GM12892 (cell line): ENCODE measurements around the gene AMDHD2.
"Not testable (repeated sequence)": the region's sequence is repeated elsewhere in the genome, so short reads cannot be mapped to it uniquely, and the experiment has no call there.

Experiments used
- DNase-seq: peaks from one replicate; pipeline ENCODE4 v3.0.0; 2011; ENCODE audit not compliant: insufficient read length
- FAIRE-seq: peaks from 2 replicates; lab custom pipeline; 2011; peaks lifted over from hg19 to GRCh38; lab: Jason Lieb, UNC
- POLR2A ChIP-seq: IDR thresholded peaks from 2 replicates; pipeline ENCODE4 v1.6.1; 2011; ENCODE audit warnings: low read depth, low read length, control low read depth
- POLR2AphosphoS5 ChIP-seq: IDR thresholded peaks from 2 replicates; pipeline ENCODE4 v1.6.1; 2011; ENCODE audit warnings: low read depth, low read length, control low read depth
- TAF1 ChIP-seq: IDR thresholded peaks from 2 replicates; pipeline ENCODE4 v1.6.1; 2011; ENCODE audit warnings: low read depth, mild to moderate bottlenecking, control low read depth, low read length, borderline replicate concordance

Gene AMDHD2

DNA sequence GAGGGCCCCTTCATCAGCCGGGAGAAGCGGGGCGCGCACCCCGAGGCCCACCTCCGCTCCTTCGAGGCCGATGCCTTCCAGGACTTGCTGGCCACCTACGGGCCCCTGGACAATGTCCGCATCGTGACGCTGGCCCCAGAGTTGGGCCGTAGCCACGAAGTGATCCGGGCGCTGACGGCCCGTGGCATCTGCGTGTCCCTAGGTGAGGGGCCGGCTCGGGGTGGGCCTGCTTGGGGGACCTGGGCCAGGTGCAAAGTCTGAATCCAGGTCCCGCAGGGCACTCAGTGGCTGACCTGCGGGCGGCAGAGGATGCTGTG is 7.6 kb downstream of the AMDHD2 start:
- FAIRE-seq (no peak), DNase-seq (no peak)
- no peak for TF ChIP-seq POLR2AphosphoS5
- TF ChIP-seq POLR2A: no peak
- no peak for TF ChIP-seq TAF1

GRCh38 chr16:2528161-2529060 is 8.2 kb downstream of the AMDHD2 start:
- no peak for DNase-seq
- TF ChIP-seq POLR2AphosphoS5: no peak; the same call in 1 of the 2 replicates
- TF ChIP-seq TAF1: no peak
- no peak for TF ChIP-seq POLR2A
- FAIRE-seq: no peak

- TF ChIP-seq POLR2A (0 out of 2 replicates have a peak, but pooled peaks have one; percentile 9), TAF1 (no peak)
- no peak for DNase-seq
These were observed 9.1 kb downstream of the AMDHD2 start for GRCh38 chr16:2529061-2529931.

DNA sequence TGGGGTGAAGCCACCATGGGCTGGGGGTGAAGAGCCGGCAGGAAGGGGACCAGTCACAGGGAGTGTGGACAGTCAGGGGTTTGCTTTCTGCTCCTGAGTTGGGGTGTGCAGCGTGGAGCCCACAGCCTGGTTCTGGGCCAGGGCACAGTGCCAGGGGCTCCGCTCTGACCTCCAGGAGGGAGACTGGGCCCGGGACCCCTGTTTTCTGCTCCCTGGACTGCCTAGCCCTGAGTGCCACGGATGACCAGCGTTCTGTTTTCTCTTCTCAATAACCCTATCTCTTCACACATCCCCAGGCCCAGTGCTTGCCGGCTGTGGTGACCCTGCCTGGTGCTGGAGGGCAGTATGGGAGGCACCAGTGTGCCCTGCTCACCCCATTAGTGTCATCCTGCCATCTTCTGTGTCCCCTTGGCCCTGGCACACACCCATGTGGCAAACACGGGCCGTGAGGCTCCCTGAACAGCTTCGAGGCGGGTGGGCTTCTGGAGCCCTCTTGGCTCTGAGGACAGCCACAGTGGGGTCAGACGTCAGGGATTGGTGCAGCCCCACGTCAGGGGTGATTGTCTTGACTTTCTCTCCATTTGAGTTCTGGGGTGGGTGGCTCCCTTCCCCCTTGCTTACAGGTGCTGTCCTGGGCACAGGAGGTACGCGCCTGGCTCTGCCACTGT is 9.9 kb downstream of the AMDHD2 start:
- TF ChIP-seq POLR2AphosphoS5: no peak
- 0 out of 2 replicates have a peak, but pooled peaks have one; percentile 6 for TF ChIP-seq POLR2A
- no peak for TF ChIP-seq TAF1
- FAIRE-seq (no peak), DNase-seq (no peak)

More at GRCh38 chr16:2529061-2529931, 9.1 kb downstream of the AMDHD2 start:
- no peak for FAIRE-seq

GRCh38 chr16:2530629-2531318 is 10.6 kb downstream of the AMDHD2 start:
- TF ChIP-seq POLR2AphosphoS5 (no peak), POLR2A (no peak), TAF1 (no peak)
- DNase-seq (no peak), FAIRE-seq (no peak)

GRCh38 chr16:2531371-2531695 is 11.2 kb downstream of the AMDHD2 start, which contains the start of gene CEMP1:
Gene CEMP1 (minus strand): TSS chr16:2531408. CDS start chr16:2531073, 335 bp downstream.
- TF ChIP-seq POLR2AphosphoS5: no peak
- FAIRE-seq (no peak), DNase-seq (no peak)

DNA sequence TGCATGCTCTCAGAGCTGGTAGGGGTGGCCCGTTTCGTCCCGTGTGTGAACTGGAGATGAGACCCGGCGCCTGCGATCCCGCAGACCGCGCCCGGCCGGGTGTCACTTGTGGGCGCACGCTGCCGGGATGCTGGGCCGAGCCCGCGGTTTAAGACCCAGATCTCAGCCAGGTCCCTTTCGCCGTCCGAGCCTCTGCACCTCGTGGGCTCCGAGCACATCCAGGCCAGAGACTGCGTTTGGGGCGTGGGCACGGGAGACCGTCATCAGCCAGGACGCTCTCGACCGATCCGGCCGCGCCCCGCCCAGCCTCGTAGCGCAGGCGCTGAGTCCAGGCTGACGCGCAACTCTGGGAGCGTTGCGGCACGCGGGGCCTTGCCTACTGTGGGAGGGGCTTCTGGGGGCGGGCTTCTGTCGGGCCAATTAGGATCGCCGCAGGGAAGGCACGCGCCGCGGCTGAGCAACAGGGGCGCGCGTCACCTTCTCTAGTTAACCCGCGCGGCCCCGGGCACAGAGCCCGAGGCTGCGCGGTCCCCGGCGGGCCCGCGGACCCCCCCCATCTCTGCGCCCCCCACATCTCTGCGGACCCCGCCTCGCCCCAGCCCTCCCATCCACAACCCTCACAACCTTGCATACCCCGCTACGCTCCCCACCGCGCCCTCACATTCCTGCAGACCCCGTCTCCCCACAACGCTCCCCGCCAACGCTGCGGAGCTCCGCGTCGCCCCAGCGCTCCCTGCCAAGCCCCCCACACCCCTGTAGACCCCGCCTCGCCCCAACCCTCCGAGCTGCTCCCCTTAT is 11.7 kb downstream of the AMDHD2 start:
- peak; percentile 100 for FAIRE-seq
- peak; percentile 99 for DNase-seq
- peak; percentile 73; the same call in 1 of the 2 replicates for TF ChIP-seq POLR2AphosphoS5
- TF ChIP-seq POLR2A: peak; percentile 86
- TF ChIP-seq TAF1: peak; percentile 32; the same call in 1 of the 2 replicates

DNA sequence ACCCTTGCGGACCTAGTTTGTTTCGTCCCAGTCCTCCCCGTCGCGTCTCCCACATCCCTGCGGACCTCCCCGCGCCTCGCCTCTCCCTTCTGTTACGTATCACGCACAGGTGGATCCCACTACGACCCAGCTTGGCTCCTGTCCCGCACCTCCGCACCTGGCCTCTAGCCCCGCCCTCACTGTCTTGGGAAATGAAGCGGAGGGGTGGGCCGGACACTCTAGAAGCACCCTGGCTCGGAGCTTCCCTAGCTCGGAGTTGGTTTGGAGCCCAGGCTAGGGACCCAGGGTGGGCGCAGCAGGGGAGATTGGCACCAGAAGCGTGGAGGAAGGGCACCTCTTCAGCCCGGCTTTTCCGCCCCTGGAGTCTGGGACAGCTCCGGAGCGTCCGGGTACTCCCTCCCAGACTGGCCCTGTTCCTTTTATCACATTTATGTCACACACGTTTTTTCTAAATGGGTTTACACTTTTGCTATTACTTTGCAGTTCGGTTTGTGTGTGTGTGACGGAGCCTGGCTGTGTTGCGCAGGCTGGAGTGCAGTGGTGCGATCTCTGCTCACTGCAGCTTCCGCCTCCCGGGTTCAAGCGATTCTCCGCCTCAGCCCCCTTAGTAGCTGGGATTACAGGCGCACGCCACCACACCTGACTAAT is 12.4 kb downstream of the AMDHD2 start:
- peak; percentile 56 for DNase-seq
- FAIRE-seq: peak; percentile 96
- TF ChIP-seq POLR2AphosphoS5 (peak; percentile 2; the same call in 1 of the 2 replicates), POLR2A (no peak)

GRCh38 chr16:2533142-2533755 is 13.1 kb downstream of the AMDHD2 start:
- DNase-seq, FAIRE-seq: not testable (repeated sequence)
